Activated CD4-positive, CD25-positive, alpha-beta regulatory T cell treated with anti-CD3 and anti-CD28 coated beads, Interleukin-2, amount 50 U/mL, for 72 hours (primary cell): ENCODE measurements around the gene MPDU1.

ENCODE experiments used
- DNase-seq: peaks from one replicate; pipeline ENCODE4 v3.0.0; 2021

Gene MPDU1

DNA sequence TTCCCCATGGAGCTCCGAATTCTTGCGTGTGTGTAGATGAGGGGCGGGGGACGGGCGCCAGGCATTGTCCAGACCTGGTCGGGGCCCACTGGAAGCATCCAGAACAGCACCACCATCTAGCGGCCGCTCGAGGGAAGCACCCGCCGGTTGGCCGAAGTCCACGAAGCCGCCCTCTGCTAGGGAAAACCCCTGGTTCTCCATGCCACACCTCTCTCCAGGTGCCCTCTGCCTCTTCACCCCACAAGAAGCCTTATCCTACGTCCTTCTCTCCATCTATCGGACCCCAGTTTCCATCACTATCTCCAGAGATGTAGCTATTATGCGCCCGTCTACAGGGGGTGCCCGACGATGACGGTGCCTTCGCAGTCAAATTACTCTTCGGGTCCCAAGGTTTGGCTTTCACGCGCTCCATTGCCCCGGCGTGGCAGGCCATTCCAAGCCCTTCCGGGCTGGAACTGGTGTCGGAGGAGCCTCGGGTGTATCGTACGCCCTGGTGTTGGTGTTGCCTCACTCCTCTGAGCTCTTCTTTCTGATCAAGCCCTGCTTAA is 22.6 kb upstream of the MPDU1 start:
- peak; percentile 88 for DNase-seq

DNA sequence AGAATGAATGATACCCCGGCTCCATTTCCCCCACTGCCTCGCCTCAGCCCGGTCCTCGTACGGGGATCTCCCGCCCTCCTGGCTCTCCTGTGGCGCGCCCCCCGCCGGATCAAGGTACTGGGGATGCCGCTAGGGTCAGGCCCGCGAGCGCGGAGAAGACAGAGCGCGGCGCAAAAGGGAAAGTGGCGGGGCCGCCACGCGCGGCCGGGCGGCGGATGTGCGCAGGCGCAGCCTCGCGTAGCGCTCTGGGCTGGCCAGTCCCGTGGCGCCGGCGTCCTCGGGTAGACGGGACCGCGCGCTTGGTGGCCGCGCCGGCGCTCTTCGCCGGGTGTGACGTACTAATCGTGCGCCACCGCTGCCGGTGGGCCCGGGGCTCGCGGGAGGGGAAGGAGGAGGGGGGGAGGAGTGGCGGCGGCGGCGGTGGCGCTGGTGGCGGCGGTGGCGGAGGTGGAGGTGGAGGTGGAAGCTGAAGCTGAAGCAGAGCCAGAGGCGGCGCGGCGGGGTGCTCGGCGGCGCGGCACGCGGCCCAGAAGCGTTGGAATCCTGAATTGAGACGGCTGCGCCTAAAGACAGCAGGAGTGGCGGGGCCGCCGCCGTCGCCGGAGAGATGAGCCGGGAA is 22.0 kb upstream of the MPDU1 start, which contains the start of gene SENP3:
TSS of gene SENP3 (plus strand) at position 331 of the 619 bp plus-strand sequence. CDS start 1,158 bp downstream, outside the sequence.
- peak; percentile 91 for DNase-seq

DNA sequence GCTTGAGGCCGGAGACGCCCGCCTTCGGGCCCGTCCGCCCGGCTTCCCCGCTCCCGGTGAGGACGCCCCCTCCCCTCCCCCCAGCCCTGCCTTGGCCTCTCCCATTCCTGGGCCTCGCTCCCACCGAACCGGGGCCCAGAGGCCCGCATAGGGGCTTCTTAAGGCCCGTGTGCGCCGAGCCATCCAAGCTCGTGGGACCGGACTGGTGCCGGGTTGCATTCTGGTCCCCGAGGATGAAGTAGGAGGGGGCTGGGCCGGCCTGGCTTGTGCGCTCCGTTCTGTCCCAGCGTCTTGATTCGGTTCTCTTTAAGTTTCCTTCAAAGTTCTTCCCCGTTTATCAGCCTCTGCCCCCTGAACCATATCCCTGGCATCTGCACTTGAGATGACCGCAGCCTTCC is 21.4 kb upstream of the MPDU1 start:
- DNase-seq = no peak

DNA sequence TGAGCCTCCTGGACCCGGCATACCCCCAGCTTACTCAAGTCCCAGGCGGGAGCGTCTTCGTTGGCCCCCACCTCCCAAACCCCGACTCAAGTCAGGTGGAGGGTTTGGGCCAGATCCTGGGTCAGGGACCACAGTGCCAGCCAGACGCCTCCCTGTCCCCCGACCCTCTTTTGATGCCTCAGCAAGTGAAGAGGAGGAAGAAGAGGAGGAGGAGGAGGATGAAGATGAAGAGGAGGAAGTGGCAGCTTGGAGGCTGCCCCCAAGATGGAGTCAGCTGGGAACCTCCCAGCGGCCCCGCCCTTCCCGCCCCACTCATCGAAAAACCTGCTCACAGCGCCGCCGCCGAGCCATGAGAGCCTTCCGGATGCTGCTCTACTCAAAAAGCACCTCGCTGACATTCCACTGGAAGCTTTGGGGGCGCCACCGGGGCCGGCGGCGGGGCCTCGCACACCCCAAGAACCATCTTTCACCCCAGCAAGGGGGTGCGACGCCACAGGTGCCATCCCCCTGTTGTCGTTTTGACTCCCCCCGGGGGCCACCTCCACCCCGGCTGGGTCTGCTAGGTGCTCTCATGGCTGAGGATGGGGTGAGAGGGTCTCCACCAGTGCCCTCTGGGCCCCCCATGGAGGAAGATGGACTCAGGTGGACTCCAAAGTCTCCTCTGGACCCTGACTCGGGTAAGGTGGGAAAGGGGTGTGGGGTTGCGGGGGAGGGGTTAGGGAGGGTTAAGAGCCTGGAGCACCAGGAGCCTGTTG is 20.4 kb upstream of the MPDU1 start:
- DNase-seq = no peak

GRCh38 chr17:7569571-7569970 is 14.1 kb upstream of the MPDU1 start:
- DNase-seq = no peak

- DNase-seq = no peak
These were observed 13.3 kb upstream of the MPDU1 start for GRCh38 chr17:7570351-7570750.

GRCh38 chr17:7572338-7572587 is 11.4 kb upstream of the MPDU1 start:
- no peak for DNase-seq

DNA sequence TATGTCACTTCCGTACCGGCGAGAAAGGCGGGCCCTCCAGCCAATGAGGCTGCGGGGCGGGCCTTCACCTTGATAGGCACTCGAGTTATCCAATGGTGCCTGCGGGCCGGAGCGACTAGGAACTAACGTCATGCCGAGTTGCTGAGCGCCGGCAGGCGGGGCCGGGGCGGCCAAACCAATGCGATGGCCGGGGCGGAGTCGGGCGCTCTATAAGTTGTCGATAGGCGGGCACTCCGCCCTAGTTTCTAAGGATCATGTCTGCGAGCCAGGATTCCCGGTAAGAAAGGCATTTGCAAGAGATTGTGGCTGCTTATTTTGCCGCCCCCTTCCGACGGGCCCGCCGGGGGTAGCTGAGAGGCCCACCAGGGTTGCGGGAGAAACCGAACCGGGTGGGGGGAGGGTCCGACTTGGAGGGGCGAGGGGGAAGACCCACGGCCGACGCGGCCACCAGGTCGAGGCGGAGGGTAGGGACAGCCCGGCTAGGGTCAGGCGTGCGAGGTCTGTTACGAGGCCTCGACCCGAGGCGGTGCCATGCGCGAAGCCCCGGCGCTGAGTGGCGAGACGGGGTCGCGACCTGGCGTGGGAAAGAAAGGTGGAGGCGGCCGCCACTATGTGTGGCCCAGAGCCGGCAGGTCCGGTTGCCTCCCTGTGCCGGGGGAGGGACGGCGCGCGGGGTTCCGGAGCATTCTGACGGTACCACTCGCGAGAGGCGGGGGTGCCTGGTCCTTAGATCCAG is 10.9 kb upstream of the MPDU1 start:
- DNase-seq = peak; percentile 100

DNA sequence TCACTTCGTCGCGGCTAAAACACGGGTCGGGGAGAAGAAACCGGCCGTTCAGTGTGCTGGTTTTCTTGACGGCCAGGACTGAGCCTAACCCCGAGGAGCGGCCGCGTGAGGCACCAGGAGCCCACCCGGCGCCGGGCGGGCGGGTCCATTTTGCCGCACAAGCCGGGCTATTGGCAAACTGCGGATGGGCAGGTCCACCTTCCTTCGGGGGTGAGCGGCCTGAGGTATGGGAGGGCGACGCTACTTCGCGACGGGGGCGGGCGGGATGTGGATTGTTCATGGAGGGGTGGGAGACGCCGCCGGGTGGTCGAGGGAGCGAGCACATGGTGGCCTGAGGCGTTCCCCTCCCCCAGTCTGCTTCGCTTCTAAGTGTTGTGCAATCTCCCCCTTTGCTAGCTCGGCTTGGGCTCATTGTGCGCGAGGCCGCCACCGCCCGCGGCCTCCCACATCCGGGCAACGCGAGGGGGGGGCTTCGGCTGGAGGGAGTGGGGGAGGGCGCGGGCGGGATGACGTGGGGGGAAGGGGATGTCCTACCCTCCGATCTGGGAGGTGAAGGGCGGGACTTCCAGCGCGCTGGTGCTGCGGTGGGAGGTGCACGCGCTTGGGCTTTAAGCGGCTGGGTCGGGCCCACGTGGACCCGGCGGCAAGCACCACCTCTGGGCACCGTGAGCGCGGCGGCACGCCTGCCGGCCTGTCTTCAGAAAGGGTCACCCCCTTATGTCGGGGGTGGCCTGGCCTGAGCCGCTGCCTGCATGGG is 10.2 kb upstream of the MPDU1 start:
- peak; percentile 87 for DNase-seq

DNA sequence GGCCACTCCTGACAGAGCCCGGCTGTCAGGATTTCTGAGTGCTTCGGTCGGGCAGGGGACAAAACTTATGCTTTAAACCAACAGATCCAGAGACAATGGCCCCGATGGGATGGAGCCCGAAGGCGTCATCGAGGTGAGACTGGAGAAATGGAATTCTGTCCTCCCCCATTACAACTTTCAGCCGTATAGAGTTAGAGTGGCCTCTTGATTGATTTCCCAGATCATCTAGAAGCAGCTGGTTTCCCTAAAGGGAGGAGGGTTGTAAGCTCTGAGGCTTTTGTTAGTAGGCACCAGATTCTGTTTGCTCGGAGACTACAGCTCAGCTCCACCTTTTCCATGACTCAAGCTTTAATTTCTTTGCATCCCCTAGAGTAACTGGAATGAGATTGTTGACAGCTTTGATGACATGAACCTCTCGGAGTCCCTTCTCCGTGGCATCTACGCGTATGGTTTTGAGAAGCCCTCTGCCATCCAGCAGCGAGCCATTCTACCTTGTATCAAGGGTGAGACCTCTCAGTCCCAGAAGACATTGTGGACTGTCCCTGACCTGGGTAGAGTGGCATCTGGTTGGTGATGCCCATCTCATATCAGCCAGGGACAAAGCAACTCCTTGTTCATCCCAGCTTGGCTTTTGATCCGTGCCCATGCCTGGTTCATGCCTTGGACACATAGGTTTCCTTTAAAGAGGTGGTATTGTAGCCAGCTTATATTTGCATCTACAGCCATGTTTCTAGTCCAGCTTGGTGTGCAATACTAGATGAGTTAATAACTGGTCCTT is 9.3 kb upstream of the MPDU1 start:
- no peak for DNase-seq

DNA sequence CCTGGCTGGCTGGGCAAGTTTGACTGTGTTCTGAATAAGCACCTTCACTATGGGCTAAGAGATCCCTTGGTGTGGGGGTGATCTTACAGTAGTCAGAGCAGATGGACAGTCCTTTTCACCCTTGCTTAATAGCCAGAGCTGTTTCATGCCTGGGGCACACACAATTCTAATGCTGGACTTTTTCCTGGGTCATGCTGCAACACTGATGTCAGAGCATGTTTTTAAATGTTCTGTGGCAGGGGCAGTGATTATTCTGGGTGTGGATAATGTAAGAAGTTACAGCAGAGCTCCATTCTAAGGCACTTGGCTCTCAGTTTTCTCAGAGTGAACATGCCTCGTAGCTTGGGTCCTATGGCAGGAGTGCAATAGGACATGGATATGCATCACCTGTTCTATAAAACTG is 8.2 kb upstream of the MPDU1 start:
- DNase-seq = no peak

GRCh38 chr17:7575959-7576358 is 7.7 kb upstream of the MPDU1 start:
- no peak for DNase-seq

DNA sequence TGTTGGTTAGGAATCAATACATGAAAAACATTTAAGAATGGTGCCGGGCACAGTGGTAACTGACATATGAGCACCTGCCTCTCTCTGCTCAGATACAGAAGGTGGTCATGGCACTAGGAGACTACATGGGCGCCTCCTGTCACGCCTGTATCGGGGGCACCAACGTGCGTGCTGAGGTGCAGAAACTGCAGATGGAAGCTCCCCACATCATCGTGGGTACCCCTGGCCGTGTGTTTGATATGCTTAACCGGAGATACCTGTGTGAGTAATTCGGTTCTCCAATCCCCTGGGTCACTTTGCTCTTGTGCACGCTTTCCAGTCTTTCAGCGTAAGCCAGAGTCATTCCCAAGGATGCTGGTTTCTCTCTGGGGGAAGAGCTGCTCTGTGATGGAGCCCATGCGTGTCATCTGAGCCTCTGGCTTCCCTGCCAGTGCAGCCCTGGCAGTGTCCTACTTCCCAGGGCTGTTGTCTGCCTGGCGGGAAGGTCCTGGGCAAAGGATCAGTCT is 7.2 kb upstream of the MPDU1 start:
- no peak for DNase-seq

- no peak for DNase-seq
These were observed 6.1 kb upstream of the MPDU1 start for GRCh38 chr17:7577327-7578199.

GRCh38 chr17:7579001-7579833 is 4.4 kb upstream of the MPDU1 start, which contains the start of gene CD68:
TSS of gene CD68 (plus strand) at chr17:7579638. CDS start at chr17:7579678, 40 bp downstream.
- peak; percentile 64 for DNase-seq

- no peak for DNase-seq
These were observed 3.6 kb upstream of the MPDU1 start for GRCh38 chr17:7579834-7580603.

DNA sequence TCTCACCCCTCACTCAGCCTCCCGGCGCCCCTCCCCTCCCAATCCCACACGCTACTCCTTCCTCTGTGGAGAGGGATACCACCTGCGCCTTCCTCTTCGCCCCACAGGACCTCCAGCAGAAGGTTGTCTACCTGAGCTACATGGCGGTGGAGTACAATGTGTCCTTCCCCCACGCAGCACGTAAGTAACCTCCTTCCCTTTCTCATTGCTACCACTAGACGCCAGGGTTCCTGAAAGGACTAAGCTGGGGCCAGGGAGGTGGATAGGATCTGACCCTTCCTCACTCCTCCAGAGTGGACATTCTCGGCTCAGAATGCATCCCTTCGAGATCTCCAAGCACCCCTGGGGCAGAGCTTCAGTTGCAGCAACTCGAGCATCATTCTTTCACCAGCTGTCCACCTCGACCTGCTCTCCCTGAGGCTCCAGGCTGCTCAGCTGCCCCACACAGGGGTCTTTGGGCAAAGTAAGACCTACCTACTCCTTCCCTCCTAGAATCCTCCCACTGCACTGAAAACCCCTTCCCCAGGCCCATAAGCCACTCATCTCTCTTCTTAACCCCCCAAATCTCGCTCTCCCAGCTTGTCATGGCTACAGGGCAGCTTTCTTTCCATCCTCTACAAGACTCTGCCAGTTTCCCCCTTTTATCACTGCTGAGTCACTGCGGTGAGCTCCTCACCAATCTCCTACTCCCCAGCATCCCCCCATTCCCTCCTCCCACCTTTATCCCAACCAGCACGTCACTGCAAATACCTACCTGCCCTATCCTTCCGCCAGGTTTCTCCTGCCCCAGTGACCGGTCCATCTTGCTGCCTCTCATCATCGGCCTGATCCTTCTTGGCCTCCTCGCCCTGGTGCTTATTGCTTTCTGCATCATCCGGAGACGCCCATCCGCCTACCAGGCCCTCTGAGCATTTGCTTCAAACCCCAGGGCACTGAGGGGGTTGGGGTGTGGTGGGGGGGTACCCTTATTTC is 2.8 kb upstream of the MPDU1 start:
- no peak for DNase-seq
